ENCODE results near the gene RAMP2. TPM values are rescaled to one million over a fixed set of nuclear protein-coding genes. Genes with fewer than 3 reads are reported as not detected.

RAMP2 gene
- total RNA-seq, 1 donor from 2014 or later = 8.3 TPM

- no peak for TF ChIP-seq CTCF (conservative IDR thresholded peaks at IDR 0.05)
- DNase-seq (ENCODE audit: extremely low spot score, unreplicated experiment) = no peak
- Mint-ChIP-seq H3K27me3 (peaks cover 19% of the 10 kb centered on the region), H3K36me3 (peaks cover 5% of the 10 kb centered on the region), H3K27ac (no peak overlapping the region), H3K4me1 (ENCODE audit: unreplicated experiment) (peaks cover 5% of the 10 kb centered on the region), H3K9me3 (no peaks in the 10 kb centered on the region), H3K4me3 (no peak overlapping the region)
Observed at GRCh38 chr17:42791948-42792347, 30.9 kb downstream of the RAMP2 start.

- Mint-ChIP-seq H3K4me3 (no peak overlapping the region), H3K36me3 (peaks cover 5% of the 10 kb centered on the region), H3K4me1 (ENCODE audit: unreplicated experiment) (peaks cover 8% of the 10 kb centered on the region), H3K9me3 (no peaks in the 10 kb centered on the region), H3K27me3 (peaks cover 15% of the 10 kb centered on the region), H3K27ac (no peak overlapping the region)
- no peak for TF ChIP-seq CTCF (conservative IDR thresholded peaks at IDR 0.05)
- DNase-seq (ENCODE audit: extremely low spot score, unreplicated experiment) = no peak
Observed at GRCh38 chr17:42792545-42792944, 31.5 kb downstream of the RAMP2 start.

- H3K36me3 Mint-ChIP-seq = peaks cover 9% of the 10 kb centered on the region
- TF ChIP-seq CTCF (conservative IDR thresholded peaks at IDR 0.05) = no peak
- peaks cover 5% of the 10 kb centered on the region for H3K9me3 Mint-ChIP-seq
- H3K4me1 Mint-ChIP-seq (ENCODE audit: unreplicated experiment) = peaks cover 17% of the 10 kb centered on the region
- H3K27me3 Mint-ChIP-seq = peaks cover 7% of the 10 kb centered on the region
- H3K4me3 Mint-ChIP-seq = no peak overlapping the region
- DNase-seq (ENCODE audit: extremely low spot score, unreplicated experiment) = no peak
- no peak overlapping the region for H3K27ac Mint-ChIP-seq
Observed at GRCh38 chr17:42795061-42795460, 34.0 kb downstream of the RAMP2 start.

GRCh38 chr17:42795465-42795864 lies 34.4 kb downstream of the RAMP2 start:
- no peak for DNase-seq (ENCODE audit: extremely low spot score, unreplicated experiment)
- Mint-ChIP-seq H3K4me1 (ENCODE audit: unreplicated experiment) (peaks cover 17% of the 10 kb centered on the region), H3K27ac (peak overlapping the region; percentile 64), H3K9me3 (peaks cover 5% of the 10 kb centered on the region), H3K4me3 (peak overlapping the region; percentile 55), H3K36me3 (peaks cover 9% of the 10 kb centered on the region), H3K27me3 (peaks cover 8% of the 10 kb centered on the region)
- TF ChIP-seq CTCF (conservative IDR thresholded peaks at IDR 0.05) = no peak

- peak overlapping the region; percentile 96 for H3K4me3 Mint-ChIP-seq
Observed at GRCh38 chr17:42796066-42796758, 35.2 kb downstream of the RAMP2 start.

More at GRCh38 chr17:42796066-42796758, 35.2 kb downstream of the RAMP2 start:
- Mint-ChIP-seq H3K9me3 (peaks cover 5% of the 10 kb centered on the region), H3K36me3 (peaks cover 9% of the 10 kb centered on the region), H3K27ac (peak overlapping the region; percentile 87), H3K27me3 (peaks cover 11% of the 10 kb centered on the region), H3K4me1 (ENCODE audit: unreplicated experiment) (peaks cover 17% of the 10 kb centered on the region)
- DNase-seq (ENCODE audit: extremely low spot score, unreplicated experiment) = no peak
- no peak for TF ChIP-seq CTCF (conservative IDR thresholded peaks at IDR 0.05)
